Ecto neural progenitor cell (in vitro differentiated cells): Measurements from ENCODE around the gene RCOR2.
"Not testable (repeated sequence)": the region's sequence is repeated elsewhere in the genome, so short reads cannot be mapped to it uniquely, and the experiment has no call there.

Experiments used
- DNase-seq: peaks from one replicate; pipeline ENCODE4 v3.0.0-alpha.2; 2018; ENCODE audit warnings: low spot score

RCOR2 gene

DNA sequence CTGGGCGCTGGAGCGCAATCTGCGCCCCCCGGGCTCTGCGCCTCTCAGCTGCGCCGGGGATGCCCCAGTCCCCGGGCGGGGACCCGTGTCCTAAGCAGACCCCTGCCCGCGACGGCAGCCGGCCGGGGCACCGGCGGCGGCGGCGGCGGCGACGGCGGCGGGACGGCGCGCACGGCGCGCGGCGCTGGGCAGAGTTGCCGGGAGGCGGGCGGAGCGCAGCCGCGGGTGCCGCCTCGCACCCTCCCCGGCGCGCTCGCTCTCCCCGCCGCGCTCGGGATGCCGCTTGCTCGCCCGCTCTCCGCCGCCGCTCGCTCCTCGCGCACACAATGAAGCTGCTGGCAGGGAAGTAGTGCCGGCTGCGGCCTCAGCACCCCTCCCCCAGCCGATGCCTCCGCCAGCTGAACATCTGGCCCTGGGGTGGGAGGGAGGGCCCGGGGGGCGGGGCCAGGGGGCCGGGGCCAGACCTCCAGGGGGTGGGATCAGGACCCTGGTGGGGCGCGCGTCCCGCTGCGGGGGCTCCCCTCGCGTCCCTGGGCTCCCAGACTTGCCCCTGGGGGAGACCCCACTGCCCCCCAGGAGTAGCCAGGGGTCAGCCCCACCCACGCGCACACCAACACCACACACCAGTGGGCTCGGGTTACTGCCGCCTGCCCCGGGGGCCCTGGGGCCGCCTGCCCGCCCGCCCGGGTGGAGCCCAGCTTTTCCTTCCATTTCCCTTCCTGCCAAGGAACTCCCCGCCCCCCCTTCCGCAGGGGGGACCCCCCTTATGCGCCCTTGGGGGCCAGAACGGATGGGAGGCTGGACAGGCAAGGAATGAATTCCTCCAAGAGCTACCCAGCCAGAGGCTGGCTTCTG lies at the start of gene RCOR2:
Gene RCOR2, minus strand, starts transcription at position 328 of the 855 bp plus-strand sequence. CDS start 708 bp downstream, outside the sequence.
- peak; percentile 93 for DNase-seq

DNA sequence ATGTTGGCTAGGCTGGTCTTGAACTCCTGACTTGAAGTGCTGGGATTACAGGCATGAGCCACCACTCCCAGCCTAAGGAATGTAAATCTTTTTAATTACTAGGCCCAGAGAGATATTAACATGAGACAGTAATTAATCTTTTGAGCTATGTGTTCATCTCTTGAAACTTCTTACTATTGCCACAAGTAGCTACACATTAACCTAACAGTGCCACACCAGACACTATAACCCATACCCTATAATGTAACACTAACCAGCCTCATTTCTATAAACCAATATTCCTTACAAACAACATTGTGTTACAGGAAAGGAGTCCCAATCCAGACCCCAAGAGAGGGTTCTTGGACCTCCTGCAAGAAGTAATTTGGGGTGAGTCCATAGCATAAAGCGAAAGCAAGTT lies 49.5 kb upstream of the RCOR2 start:
- DNase-seq, result no peak

GRCh38 chr11:63963895-63964294 lies 46.9 kb upstream of the RCOR2 start:
- DNase-seq, result not testable (repeated sequence)

GRCh38 chr11:63961608-63962412 lies 44.8 kb upstream of the RCOR2 start:
- DNase-seq, result no peak

- DNase-seq, result no peak
Measured at GRCh38 chr11:63958008-63958407, 41.0 kb upstream of the RCOR2 start.

DNA sequence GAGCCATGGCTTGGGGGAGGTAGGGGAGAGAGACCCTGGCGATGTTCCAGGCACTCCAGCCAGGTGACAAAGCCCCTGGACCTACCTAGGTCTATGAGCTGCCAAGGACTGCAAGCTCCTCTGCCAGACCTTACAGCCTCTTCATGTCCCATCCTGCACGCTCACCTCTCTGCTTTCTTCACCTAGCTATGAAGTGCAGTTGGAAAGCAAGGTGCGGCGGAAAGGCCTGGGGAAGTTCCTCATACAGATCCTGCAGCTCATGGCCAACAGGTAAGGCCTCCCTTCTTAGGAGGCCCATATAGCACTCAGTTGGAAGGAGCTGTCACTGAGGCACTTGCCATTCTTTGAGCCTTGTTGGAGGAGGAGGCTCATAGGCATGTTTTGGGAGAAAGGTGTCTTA lies 35.6 kb upstream of the RCOR2 start:
- no peak for DNase-seq

DNA sequence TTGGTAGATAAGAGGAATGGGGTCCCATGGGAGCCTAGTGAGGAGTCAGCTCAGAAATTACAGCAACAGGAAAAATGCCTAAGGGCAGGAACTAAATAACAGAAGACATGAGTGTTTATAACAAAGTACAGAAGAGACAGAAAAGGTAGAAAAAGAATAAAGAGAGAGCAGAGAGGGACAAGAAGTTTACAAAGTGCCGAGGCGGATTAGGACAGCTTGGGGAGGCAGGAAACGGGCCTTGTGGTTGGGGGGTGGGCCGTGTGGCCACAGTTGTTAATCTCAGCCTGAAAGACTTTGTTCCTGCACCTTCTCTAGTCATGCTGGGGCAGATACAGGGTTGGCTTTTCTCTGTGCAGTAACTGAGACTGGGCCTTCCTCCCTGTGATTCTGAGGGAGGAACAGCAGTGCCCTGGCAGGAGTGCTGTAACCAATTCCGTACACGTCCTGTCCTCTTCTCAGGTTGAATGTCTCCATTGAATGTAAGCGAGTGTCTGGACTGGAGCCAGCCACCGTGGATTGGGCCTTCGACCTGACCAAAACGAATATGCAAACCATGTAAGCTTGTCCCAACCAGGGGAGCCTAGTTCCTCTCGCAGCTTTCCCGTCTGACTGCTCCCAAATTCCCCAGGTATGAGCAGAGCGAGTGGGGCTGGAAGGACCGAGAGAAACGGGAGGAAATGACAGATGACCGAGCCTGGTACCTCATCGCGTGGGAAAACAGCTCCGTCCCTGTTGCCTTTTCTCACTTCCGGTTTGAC lies 35.0 kb upstream of the RCOR2 start:
- no peak for DNase-seq

DNA sequence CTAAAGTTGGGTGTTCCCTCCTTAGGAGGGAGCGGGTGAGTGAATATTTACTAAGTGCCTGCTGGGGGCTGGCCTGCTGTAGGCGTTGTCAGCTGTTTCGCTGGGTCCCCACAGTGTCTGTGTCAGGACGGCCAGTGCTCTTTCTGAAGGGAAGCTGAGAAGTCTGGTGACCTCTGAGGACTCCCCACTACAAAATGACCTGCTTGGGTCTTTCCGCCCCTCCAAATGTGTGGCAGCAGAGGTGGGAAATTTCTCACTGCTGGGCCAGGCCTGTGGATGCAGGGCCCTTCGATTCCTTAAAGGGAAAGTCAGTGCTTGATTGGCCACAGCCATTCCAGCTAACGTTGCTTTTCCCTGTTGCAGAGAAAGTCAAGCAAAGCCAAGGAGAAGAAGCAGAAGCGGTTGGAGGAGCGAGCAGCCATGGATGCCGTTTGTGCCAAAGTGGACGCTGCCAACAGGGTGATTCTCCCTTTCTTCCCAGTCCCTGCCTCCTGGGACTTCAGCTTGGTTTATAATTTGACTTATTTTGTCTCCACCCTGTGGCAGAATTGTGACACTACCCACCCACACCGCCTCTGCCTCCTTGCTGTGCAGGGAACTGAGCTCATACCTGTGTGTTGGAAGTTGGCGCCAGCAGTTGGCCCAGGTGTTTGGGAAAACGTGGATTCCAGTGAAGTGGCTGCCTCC lies 28.7 kb upstream of the RCOR2 start:
- DNase-seq, result peak; percentile 68

DNA sequence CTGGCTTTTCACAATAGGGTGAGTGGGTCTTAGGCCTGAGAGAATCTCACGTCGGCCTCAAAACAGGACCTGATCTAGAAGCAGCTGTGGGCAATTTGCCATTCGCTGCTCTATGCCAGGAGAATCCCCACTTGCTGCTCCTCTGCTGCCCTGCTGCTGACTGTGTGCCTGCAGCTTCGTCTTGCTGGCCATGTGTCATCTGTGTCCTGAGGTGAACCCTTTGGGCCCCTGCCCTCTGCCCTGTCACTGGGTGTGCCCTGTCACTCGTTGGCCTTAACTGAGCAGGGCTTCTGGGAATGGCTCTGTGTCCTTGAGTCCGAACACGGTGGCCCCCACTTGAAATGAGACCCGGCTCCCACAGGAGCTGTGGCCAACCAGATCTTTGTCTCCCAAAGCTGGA lies 28.0 kb upstream of the RCOR2 start:
- DNase-seq, result no peak

- no peak for DNase-seq
Measured at GRCh38 chr11:63942803-63943202, 25.8 kb upstream of the RCOR2 start.

GRCh38 chr11:63941901-63942300 lies 24.9 kb upstream of the RCOR2 start:
- DNase-seq, result no peak

- no peak for DNase-seq
Measured at GRCh38 chr11:63940786-63941185, 23.8 kb upstream of the RCOR2 start.

DNA sequence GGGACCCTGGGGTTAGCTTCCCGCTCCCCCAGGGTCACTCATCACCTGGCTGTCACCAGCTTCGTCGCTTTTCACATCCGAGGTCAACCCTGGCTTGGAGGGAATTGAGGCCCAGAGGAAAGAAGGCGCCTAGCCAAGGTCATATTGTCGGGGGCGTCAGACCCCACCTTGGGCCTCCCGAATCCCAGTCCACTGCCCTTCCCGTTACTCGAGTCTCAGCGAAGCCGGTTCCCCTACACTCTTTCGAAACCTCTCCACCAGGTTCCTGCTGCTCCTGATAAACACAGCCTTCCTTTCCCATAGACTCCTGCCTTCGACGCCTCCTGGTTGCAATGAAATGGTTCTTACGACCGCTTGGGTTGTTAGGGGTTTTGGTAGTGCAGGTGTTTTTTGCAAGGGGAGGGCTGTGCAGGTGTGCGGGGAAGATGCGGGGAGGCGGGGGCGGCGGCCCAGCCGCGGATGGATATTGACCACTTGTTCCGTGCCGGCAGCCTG lies 22.5 kb upstream of the RCOR2 start:
- no peak for DNase-seq

GRCh38 chr11:63938479-63939396 lies 21.8 kb upstream of the RCOR2 start, which contains the start of gene NAA40:
Gene NAA40, plus strand, starts transcription at chr11:63939002. Its CDS starts 95 bp downstream, at chr11:63939097.
- peak; percentile 98 for DNase-seq

- peak; percentile 62 for DNase-seq
Measured at GRCh38 chr11:63937713-63938478, 20.9 kb upstream of the RCOR2 start.

DNA sequence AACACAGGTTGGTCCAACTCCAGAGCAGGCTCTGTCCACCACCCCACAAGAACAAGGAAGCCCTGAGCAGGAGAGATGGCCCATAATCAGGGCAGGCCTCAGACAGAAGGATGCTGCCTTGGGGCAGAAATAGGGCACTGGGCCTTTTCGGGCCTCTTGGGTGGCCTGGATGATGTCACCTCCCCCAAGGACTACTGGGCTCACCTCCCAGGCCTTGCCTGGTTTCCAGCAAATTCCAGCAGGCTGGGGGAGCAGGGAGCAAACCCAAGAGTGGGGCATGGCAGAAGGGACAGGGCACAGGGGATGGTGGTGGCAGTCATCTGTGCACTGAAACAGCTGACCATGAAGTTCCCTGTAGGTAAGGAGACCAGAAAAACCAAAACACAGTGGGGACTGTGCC lies 16.5 kb upstream of the RCOR2 start:
- DNase-seq, result no peak

DNA sequence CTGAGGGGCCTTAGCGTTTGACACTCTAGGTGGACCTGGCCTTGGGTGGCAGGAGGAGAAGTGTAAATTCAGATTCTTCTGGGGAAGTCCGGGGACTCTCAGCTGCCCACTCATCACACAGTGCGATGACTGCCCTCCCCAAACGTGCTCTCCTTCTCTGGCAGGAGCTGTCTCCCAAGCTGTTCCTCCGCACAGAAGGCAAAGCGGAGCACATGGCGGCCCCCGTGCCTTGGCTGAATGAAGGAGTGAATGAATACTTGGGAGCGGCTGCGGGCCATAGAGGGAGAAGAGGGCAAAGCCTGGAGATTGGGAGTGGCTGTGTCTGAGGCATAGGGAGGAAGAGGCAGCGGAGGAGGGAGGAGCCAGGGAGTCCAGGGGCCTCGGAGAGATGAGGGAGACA lies 14.9 kb upstream of the RCOR2 start:
- DNase-seq, result no peak

GRCh38 chr11:63931045-63931444 lies 14.1 kb upstream of the RCOR2 start:
- no peak for DNase-seq

GRCh38 chr11:63929616-63930015 lies 12.7 kb upstream of the RCOR2 start:
- DNase-seq, result no peak

GRCh38 chr11:63923319-63923718 lies 6.4 kb upstream of the RCOR2 start:
- no peak for DNase-seq
